H9 (cell line): Measurements from ENCODE around the gene FADS3. TPM values are rescaled to one million over a fixed set of nuclear protein-coding genes. Genes with fewer than 3 reads are reported as not detected.

ENCODE experiments used
- DNase-seq: peaks from one replicate; pipeline ENCODE4 v3.0.0-alpha.2; 2017
- H2AFZ ChIP-seq: one replicate; pipeline ENCODE4 v1.6.1; 2013; ENCODE audit warnings: mild to moderate bottlenecking, low read length, control low read depth, moderate library complexity
- H2AK5ac ChIP-seq: 2 replicates; pipeline ENCODE4 v1.6.1; 2013; ENCODE audit warnings: low read length, control low read depth, mixed read lengths; ENCODE audit not compliant: insufficient read length
- H2BK120ac ChIP-seq: one replicate; pipeline ENCODE4 v1.6.1; 2013; ENCODE audit warnings: low read depth, mild to moderate bottlenecking, low read length, control low read depth, inconsistent platforms; ENCODE audit not compliant: poor library complexity, severe bottlenecking
- H2BK12ac ChIP-seq: 2 replicates; pipeline ENCODE4 v1.6.1; 2013; ENCODE audit warnings: low read length, control low read depth, mixed read lengths, low read depth; ENCODE audit not compliant: insufficient read length
- H2BK15ac ChIP-seq: 2 replicates; pipeline ENCODE4 v1.6.1; 2013; ENCODE audit warnings: low read depth, low read length, control low read depth
- H2BK20ac ChIP-seq: one replicate; pipeline ENCODE4 v1.6.1; 2013; ENCODE audit warnings: low read depth, mild to moderate bottlenecking, low read length, control low read depth, inconsistent platforms; ENCODE audit not compliant: poor library complexity, severe bottlenecking
- H2BK5ac ChIP-seq: 2 replicates; pipeline ENCODE4 v1.6.1; 2013; ENCODE audit warnings: low read length, control low read depth, mixed read lengths; ENCODE audit not compliant: insufficient read length
- H3K14ac ChIP-seq: 2 replicates; pipeline ENCODE4 v1.6.1; 2013; ENCODE audit warnings: low read length, control low read depth; ENCODE audit not compliant: insufficient read depth
- H3K18ac ChIP-seq: 2 replicates; pipeline ENCODE4 v1.6.1; 2013; ENCODE audit warnings: low read depth, mild to moderate bottlenecking, mixed read lengths, low read length, control low read depth; ENCODE audit not compliant: insufficient read length
- H3K23ac ChIP-seq: 2 replicates; pipeline ENCODE4 v1.6.1; 2013; ENCODE audit warnings: low read length, control low read depth, mixed read lengths, low read depth; ENCODE audit not compliant: insufficient read length
- H3K23me2 ChIP-seq: 2 replicates; pipeline ENCODE4 v1.6.1; 2013; ENCODE audit warnings: low read depth, mild to moderate bottlenecking, mixed read lengths, low read length, control low read depth; ENCODE audit not compliant: insufficient read length, poor library complexity, severe bottlenecking
- H3K27ac ChIP-seq: 2 replicates; pipeline ENCODE4 v1.5.1; 2013; ENCODE audit warnings: low read length, control low read depth, mixed read lengths, low read depth; ENCODE audit not compliant: insufficient read length
- H3K27me3 ChIP-seq: 2 replicates; pipeline ENCODE4 v1.6.1; 2013; ENCODE audit warnings: low read length, control low read depth, inconsistent platforms; ENCODE audit not compliant: insufficient read depth
- H3K4ac ChIP-seq: 2 replicates; pipeline ENCODE4 v1.6.1; 2013; ENCODE audit warnings: low read depth, mild to moderate bottlenecking, control low read depth, inconsistent platforms, low read length, moderate library complexity
- H3K4me1 ChIP-seq: 2 replicates; pipeline ENCODE4 v1.6.1; 2013; ENCODE audit warnings: low read length, control low read depth, inconsistent platforms; ENCODE audit not compliant: insufficient read depth
- H3K4me2 ChIP-seq: 2 replicates; pipeline ENCODE4 v1.6.1; 2013; ENCODE audit warnings: low read length, control low read depth, mixed read lengths; ENCODE audit not compliant: insufficient read length, insufficient read depth
- H3K56ac ChIP-seq: 2 replicates; pipeline ENCODE4 v1.6.1; 2013; ENCODE audit warnings: low read depth, mild to moderate bottlenecking, mixed read lengths, low read length, control low read depth; ENCODE audit not compliant: insufficient read length
- H3K79me1 ChIP-seq: 2 replicates; pipeline ENCODE4 v1.6.1; 2013; ENCODE audit warnings: low read depth, mild to moderate bottlenecking, moderate library complexity, low read length, control low read depth, inconsistent platforms; ENCODE audit not compliant: insufficient read depth, poor library complexity, severe bottlenecking
- H3K79me2 ChIP-seq: 2 replicates; pipeline ENCODE4 v1.6.1; 2013; ENCODE audit warnings: low read length, control low read depth, inconsistent platforms; ENCODE audit not compliant: insufficient read depth
- H3K9ac ChIP-seq: 2 replicates; pipeline ENCODE4 v1.6.1; 2013; ENCODE audit warnings: low read length, control low read depth, mixed read lengths; ENCODE audit not compliant: insufficient read length; ENCODE audit errors: extremely low read depth
- H3K9me3 ChIP-seq: one replicate; pipeline ENCODE4 v1.6.1; 2013; ENCODE audit warnings: low read depth, low read length, inconsistent platforms; ENCODE audit not compliant: control insufficient read depth
- H3T11ph ChIP-seq: one replicate; pipeline ENCODE4 v1.6.1; 2013; ENCODE audit warnings: mild to moderate bottlenecking, low read length, control low read depth, inconsistent platforms
- H4K20me1 ChIP-seq: one replicate; pipeline ENCODE4 v1.6.1; 2013; ENCODE audit not compliant: control insufficient read depth, insufficient read length, insufficient read depth
- H4K5ac ChIP-seq: 2 replicates; pipeline ENCODE4 v1.6.1; 2013; ENCODE audit warnings: low read depth, mild to moderate bottlenecking, mixed read lengths, low read length, control low read depth; ENCODE audit not compliant: insufficient read length
- H4K8ac ChIP-seq: replicated peaks from 2 replicates; pipeline ENCODE4 v1.6.1; 2013; ENCODE audit warnings: low read length, control low read depth, mixed read lengths, low read depth; ENCODE audit not compliant: insufficient read length
- H4K91ac ChIP-seq: 2 replicates; pipeline ENCODE4 v1.6.1; 2013; ENCODE audit warnings: low read depth, mild to moderate bottlenecking, moderate library complexity, mixed read lengths, low read length, control low read depth; ENCODE audit not compliant: insufficient read length
- H3K27ac Mint-ChIP-seq, 3 experiments: 2 replicates in 2 of 3; 3 replicates in 1 of 3; pipeline ENCODE4 v1.8.0; 2020 to 2021; ENCODE audit warnings: mixed read lengths in 3 of 3, mild to moderate bottlenecking in 1 of 3, moderate library complexity in 1 of 3
- H3K27me3 Mint-ChIP-seq: 2 replicates; pipeline ENCODE4 v1.8.0; 2021; ENCODE audit warnings: low read depth, mild to moderate bottlenecking, moderate library complexity, mixed read lengths
- H3K36me3 Mint-ChIP-seq, 3 experiments: 2 replicates in 2 of 3; 3 replicates in 1 of 3; pipeline ENCODE4 v1.8.0; 2020 to 2021; ENCODE audit warnings: low read depth in 3 of 3, mixed read lengths in 3 of 3; ENCODE audit not compliant: insufficient read depth in 1 of 3
- H3K4me1 Mint-ChIP-seq, 2 experiments: 2 replicates each; pipeline ENCODE4 v1.8.0; 2020; ENCODE audit warnings: mixed read lengths in 2 of 2
- H3K4me3 Mint-ChIP-seq, 2 experiments: 2 replicates in 1 of 2; 3 replicates in 1 of 2; pipeline ENCODE4 v1.8.0; 2020 to 2021; ENCODE audit warnings: mild to moderate bottlenecking in 2 of 2, mixed read lengths in 2 of 2, moderate library complexity in 1 of 2
- H3K9me3 Mint-ChIP-seq, 2 experiments: 2 replicates in 1 of 2; 3 replicates in 1 of 2; pipeline ENCODE4 v1.8.0; 2020; ENCODE audit warnings: mild to moderate bottlenecking in 2 of 2, mixed read lengths in 2 of 2, moderate library complexity in 1 of 2
- WGBS: extraction: QIAGEN DNeasy Blood & Tissue Kit; methylation state at CpG from one replicate; pipeline ENCODE4 v1.1.7; 2013; ENCODE audit warnings: missing lambda C conversion rate, low lambda C conversion rate, mixed read lengths; ENCODE audit not compliant: insufficient read length; ENCODE audit errors: extremely low coverage; 5-methylcytosine and 5-hydroxymethylcytosine counted together
- total RNA-seq: library from RNA; stranded (reverse); gene quantifications from 2 replicates; pipeline ENCODE4 v1.2.1, GENCODE V29; 2021
- TF ChIP-seq, protein P1 (sequence below): fragments of 200-600 bp; sonication (generic); conservative IDR thresholded peaks from 3 replicates; pipeline ENCODE4 v1.8.0; 2021; ENCODE audit warnings: antibody characterized with exemption, mild to moderate bottlenecking

FADS3 gene
- total RNA-seq, 1 experiment from 2014 or later: 34.9 TPM

DNA sequence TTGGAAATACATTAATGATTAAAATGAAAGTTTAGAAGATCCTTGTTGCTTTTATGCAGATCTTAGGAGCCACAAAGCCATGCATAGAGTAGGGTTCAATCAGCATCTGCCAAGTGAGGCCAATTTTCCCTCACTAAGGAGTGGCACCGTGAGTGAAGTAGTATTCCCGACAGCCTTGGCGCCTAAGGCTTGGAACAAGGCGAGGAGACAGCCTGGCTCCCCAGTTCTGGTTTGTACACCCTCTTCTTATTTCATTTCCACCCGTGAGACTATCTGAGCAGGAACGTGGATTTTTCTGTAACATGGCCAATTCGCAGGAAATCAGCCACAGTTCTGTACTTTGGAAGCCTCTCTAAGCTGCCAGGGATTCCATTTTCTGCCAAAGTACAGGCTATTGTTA lies 40.7 kb downstream of the FADS3 start:
- no peak overlapping the region for H2BK15ac ChIP-seq
- WGBS: no CpG with 5 or more reads among the region's 7 CpGs
- H3K4me1 Mint-ChIP-seq: peaks cover 0 to 2% of the 10 kb centered on the region in 2 experiments; a peak in 3 of 4 replicates
- no peak overlapping the region for H4K8ac ChIP-seq
- H3T11ph ChIP-seq: no peak overlapping the region
- no peak for DNase-seq
- H4K91ac ChIP-seq: no peak overlapping the region
- no peaks in the 10 kb centered on the region for H3K4me1 ChIP-seq
- H3K36me3 Mint-ChIP-seq: peaks cover 68 to 89% (median 86%) of the 10 kb centered on the region in 3 experiments
- no peak overlapping the region for H3K4ac ChIP-seq
- no peak overlapping the region for H2BK20ac ChIP-seq
- no peak overlapping the region for H2BK5ac ChIP-seq
- H4K20me1 ChIP-seq: no peaks in the 10 kb centered on the region
- no peak overlapping the region for H3K23ac ChIP-seq
- H2BK120ac ChIP-seq: no peak overlapping the region
- H2AK5ac ChIP-seq: no peak overlapping the region
- no peaks in the 10 kb centered on the region for H3K9me3 ChIP-seq
- H3K79me2 ChIP-seq: no peaks in the 10 kb centered on the region; the same call in 1 of the 2 replicates
- no peaks in the 10 kb centered on the region; a peak in 1 of 5 replicates for H3K9me3 Mint-ChIP-seq
- TF ChIP-seq, protein P1, sequence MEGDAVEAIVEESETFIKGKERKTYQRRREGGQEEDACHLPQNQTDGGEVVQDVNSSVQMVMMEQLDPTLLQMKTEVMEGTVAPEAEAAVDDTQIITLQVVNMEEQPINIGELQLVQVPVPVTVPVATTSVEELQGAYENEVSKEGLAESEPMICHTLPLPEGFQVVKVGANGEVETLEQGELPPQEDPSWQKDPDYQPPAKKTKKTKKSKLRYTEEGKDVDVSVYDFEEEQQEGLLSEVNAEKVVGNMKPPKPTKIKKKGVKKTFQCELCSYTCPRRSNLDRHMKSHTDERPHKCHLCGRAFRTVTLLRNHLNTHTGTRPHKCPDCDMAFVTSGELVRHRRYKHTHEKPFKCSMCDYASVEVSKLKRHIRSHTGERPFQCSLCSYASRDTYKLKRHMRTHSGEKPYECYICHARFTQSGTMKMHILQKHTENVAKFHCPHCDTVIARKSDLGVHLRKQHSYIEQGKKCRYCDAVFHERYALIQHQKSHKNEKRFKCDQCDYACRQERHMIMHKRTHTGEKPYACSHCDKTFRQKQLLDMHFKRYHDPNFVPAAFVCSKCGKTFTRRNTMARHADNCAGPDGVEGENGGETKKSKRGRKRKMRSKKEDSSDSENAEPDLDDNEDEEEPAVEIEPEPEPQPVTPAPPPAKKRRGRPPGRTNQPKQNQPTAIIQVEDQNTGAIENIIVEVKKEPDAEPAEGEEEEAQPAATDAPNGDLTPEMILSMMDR: no peak
- no peaks in the 10 kb centered on the region for H3K27me3 ChIP-seq
- no peak overlapping the region for H2BK12ac ChIP-seq
- no peaks in the 10 kb centered on the region for H3K79me1 ChIP-seq
- H3K23me2 ChIP-seq: no peaks in the 10 kb centered on the region
- no peak overlapping the region for H3K14ac ChIP-seq
- H3K4me2 ChIP-seq: no peak overlapping the region
- H3K9ac ChIP-seq: no peak overlapping the region
- H4K5ac ChIP-seq: no peak overlapping the region
- no peak overlapping the region for H3K27ac ChIP-seq
- H3K27me3 Mint-ChIP-seq: no peaks in the 10 kb centered on the region
- H3K4me3 Mint-ChIP-seq: no peak overlapping the region
- no peak overlapping the region for H3K56ac ChIP-seq
- H3K18ac ChIP-seq: no peak overlapping the region
- peak overlapping the region in 2 of 3 experiments; percentile 29 to 39; a peak in 2 of 7 replicates for H3K27ac Mint-ChIP-seq
- no peak overlapping the region for H2AFZ ChIP-seq
